Activated T-helper 1 cell treated with anti-CD3 and anti-CD28 coated beads, Interleukin-2, amount 50 U/mL, for 16 hours (primary cell): ENCODE data around the gene PHLDB2.

Experiments
- DNase-seq, 2 donors: peaks; one replicate each; pipeline ENCODE4 v3.0.0-alpha.2; 2020; ENCODE audit warnings: low read depth in 1 of 2, low spot score in 1 of 2

The PHLDB2 gene

DNA sequence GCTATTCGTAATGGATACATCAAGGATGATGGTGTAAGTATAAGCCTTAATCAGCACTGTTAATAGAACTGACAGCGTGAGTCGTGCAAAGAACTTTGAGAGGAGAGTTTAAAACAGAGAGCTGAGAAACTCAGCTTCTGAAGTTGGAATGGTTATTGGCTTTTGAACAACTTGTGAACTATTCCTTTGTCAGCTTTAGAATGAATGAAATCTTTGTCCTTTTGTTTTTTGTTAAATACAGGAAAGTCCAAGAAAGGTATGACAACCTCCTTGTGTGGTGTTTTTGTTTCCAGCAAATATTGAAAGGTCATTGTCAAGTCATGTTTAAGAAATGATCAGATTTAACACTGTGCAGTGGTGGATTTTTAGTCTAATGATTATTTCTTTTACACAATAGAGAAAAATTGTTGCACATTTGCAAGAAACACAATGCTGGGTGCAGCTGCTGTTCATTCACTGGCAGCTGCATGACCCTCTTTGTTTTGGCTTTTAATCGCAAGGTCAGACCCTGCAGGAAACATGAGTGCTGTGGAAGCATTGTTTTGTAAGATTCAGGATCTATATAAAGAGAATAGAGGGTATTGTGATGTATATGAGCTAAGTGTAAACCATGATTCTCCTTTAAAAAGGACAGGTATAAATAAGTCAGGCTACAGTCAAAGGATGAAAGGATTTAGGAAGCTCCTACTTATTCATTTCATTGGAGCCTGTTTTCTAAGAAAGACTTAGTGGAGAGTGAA lies 98.1 kb downstream of the PHLDB2 start:
- no peak for DNase-seq

DNA sequence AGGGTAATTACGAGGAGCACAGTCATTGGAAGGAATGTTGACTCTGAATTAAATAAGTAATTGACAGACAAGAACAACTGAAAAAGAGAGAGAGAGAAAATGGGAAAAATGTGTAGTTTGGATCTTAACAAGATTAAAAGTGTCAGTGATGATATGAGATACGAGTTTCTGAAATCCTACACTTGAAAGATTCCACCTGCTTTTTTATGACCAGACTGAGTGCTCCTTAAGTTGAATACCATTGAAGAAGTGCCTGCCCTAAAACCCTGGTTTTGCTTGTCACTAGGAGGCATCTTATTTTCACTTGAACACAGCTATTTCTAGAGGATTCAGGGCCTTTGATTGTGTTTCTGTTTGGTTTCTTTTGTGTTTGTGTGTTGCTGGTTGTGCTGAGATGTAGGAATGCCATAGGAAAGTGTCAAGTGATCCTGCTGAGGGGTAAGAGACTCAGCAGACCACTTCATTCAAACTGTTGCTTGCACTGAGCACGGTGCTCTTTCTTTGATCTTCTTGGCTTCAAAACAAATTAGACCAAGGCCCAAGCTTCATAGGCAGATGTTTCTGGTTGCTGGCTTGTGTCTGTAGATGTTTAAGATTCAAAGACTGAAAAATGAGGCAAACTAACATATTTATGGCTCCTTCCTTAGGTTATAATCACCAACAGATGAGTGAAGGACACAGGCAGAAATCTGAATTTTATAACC lies 102.5 kb downstream of the PHLDB2 start:
- DNase-seq = no peak

DNA sequence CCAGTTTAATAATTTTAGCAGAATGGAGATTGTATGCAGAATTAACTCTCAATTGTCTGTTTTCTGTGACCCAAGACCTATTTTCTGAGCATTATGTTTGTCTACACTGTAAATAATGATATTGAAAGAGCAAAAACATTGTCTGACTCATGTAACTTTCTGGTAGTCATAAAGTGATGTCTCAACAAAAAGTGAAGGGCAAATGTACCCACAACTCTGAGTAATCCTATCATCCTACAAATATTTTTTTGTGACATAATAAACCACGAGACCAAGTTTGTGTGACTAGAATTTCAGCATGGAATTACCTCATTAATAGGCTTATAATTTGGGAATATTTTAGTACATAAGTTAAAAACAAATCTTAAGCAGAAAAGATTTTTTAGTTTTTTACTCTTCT lies 104.4 kb downstream of the PHLDB2 start:
- DNase-seq = no peak

DNA sequence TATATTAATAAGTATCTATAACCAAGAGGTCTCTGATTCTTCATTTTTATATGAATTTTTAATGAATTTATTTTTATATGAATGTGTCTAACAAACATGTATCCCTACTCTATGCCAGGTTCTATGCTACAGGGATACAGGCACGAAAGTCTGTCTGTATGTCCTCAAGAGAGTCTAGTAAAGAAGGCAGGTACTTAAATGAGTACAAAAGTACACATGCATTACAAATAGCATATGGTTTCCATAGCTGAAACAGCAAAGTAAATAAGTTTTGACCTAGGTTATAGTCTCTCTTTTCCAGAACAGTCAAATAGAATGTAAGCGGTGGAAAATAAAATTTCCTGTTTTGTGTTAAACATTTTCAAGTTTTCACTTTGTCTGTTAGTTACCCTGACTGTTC lies 106.4 kb downstream of the PHLDB2 start:
- no peak for DNase-seq

DNA sequence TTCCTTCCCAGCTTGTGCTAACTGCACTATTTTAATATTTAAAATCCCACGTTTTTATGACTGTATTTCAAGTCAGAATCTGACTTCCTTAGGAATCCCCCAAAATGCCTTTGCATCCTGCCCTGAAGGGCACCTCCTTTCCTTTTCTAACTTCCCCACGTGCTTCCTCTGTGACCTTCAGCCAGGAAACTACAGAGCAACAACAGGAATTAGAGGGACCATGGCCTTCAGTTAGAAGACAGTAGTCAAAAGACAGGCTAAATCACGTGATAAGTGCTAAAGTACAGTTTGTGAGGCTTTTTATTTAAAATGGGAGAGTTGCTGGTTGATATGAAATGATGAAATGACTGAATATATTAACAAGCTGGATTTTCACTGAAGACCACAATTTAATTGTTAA lies 108.0 kb downstream of the PHLDB2 start:
- DNase-seq = no peak

DNA sequence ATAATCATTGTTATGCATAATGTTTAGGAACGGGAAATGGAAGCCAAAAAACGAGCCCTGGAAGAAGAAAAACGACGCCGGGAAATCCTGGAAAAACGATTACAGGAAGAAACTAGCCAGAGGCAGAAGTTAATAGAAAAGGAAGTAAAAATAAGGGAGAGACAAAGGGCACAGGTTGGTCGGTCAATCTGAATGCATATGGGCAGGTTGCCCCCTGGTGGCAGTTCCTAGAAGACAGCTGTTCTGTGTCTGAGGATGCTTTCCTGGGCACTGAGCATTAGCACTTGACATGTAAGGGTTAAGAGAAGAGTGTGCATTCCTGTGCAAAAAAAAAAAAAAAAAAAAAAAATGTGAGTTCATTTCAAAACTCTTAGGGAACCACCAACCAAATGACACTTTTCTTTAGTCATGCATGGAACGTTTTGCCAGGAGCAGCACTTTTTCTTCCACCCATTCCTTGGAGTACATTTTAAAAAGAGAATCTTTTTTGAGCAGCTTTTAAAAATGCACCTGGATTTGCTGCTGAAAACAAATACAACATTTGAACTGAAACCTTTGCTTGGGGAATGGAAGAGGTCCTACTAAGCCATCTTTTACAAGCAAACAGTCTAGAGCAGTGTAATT lies 108.7 kb downstream of the PHLDB2 start:
- peak; percentile 56 to 65 for DNase-seq

DNA sequence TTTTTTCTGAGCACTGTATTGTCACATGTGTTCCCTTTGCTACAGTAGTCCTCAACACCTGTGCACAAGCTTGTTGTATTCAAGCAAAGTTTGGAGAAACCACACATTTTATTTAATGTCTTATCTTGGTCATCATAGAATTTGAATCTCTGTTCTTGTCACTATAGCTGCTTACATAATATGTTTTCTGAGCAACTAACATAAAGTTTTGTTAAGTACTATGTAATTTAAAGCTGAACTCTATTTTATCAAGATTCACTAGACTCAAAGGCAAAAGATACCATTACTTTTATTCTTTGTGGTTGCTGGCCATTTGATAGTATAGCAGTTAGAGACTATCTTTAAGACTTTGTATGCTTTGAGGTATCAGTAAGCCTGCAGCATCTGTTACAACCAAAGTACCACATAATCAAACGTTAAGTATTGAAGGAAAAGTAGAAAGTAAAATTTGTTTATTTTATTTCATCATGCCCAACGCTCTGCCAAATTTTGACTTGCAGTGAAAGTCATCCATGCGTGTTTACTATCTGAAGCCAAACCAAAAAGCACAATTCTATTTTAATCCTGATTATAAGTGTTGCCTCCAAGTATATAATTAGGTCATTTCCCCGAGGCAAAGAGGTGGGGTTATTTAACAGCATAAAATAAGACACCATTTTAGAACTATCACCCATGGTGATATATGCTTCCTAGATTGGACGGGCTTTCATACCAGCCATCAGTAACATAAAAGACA lies 109.4 kb downstream of the PHLDB2 start:
- no peak for DNase-seq

DNA sequence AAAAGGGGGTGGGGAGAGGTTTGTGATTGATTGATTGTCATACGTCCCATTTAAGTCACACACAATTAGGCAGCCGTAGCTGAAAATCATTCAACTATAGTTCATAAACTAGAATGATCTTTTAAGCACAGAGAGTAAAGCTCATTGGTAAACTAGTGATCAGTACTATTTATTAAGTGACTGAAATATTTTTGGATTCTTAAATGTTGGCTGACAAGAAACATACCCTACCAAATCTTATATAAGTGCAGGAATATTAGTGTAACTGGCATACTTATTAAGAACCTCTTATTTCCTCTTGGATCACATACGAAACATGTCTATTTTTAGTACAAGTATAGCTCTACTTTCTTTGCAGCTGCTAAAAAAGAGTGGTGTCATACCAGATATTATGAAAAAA lies 111.3 kb downstream of the PHLDB2 start:
- DNase-seq = no peak

DNA sequence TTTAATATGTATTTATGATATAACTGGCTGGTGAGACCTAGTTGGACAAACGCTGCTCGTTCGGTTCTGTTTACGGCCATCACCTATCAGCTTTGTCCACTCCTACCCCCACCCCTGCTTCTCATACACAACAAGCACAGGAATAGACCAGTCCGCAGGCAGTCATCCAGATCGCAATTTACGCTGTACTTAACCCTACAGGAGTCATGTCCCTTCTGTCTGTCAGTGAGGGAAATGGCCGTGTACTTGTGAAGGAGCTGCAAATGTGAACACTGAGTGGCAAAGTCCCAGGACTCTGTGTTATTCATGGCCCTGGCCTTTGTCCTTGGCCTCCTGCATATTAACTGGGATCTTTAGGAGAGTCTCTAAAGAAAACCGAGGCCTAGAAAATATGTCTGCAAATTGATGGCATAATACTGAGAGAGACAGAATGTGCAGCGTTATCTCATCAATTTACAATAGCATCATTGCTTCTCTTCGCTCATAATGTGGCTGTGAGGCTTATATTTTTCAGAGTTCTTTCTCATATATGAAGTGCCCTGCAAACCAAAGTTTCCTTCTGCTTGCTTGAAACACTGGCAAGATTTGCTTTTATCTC lies 112.6 kb downstream of the PHLDB2 start:
- no peak for DNase-seq

DNA sequence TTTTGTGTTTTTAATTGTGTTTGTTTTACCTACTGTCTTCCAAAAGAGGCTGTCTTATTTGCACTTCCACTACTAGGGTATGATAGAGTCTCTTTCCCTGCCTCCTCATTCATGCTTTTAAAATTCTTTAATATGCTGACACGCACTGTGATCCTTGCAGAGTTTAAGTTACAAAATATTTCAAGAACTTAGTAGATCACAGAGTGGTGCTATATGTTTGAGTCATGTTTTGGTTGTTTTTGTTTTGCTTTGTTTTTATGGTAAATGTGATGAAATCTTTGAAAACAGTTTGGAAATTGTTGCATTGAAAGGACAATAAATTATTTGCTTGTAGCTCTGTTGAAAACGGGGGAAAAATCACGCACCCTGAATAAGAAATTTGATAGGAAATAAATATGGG lies 113.8 kb downstream of the PHLDB2 start:
- DNase-seq = no peak

DNA sequence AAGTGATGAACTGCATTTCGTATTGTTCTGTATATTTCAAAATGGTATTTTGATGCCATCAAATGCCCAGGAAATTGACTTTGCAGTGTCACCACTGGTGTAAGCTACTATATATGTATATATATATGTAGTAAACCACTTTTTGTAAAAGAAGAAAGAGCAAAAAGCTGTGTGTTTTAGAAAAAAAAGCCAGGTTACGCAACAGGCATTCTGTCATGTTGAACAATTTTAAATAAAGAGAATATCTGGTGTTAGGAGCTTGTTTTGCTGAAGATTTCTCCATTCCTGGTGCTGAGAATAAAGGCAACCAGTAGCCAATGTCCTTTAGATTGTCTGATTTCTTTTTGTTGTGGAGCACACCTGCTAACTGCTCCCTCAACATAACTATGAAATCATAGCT lies 116.1 kb downstream of the PHLDB2 start:
- DNase-seq = no peak

DNA sequence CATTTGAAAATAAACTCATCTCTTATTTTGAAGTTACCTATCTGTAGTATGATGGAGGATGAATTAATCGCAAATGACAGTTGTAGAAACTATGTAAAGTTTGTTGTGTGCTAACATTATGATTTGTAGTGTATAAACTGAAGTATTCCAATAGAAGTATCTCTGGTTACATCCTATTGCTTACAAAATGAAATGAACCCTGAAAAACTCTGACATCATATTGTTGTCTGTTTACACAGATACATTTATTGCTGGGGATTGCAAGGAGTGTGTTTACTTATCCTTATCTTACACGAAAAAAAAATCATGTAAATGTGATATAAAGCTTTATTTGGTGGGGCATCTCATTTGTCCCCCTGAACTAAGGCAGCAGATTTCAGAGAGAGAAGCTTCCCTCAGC lies 117.2 kb downstream of the PHLDB2 start:
- DNase-seq = no peak

DNA sequence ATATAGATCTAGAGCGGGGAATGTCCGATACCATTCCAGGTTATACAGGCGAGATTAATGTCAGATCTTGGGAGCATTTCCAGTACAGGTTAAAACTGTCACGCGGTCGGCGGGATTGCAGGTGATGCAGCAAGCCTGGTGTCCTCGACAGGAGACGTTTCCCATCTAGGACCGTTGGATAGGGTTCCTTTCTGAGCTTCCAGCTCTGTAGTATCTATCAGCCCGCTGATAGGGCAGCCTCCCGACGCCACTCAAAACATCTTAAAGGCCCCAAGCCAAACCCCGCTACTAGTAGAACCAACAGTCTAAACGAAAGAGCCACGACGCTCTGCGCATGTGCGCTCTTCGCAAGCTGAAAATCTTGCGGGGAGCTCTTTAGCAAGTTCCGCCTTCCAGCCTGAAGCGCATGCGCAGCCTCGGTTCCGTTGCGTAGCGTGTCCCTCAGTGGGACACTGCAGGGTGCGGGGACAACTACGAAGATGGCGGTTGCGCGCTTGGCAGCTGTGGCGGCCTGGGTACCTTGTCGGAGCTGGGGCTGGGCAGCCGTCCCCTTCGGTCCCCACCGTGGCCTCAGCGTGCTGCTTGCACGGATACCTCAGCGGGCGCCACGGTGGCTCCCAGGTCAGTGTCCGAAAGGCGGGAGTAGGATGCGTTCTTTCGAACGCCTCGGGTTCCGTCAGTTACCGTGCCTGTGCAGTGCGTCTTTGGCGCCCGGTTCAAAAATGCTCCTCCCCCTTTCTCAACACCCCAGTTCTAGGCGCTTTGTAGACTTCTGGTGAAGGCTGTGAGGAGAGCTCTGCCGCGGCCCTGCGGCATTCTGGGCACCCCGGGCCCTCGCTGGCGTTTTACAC lies 119.7 kb downstream of the PHLDB2 start, which contains the start of gene ABHD10:
Gene ABHD10 (plus strand): TSS at position 444 of the 851 bp plus-strand sequence. CDS start 36 bp downstream, at position 480.
- DNase-seq = peak; percentile 91 to 92

DNA sequence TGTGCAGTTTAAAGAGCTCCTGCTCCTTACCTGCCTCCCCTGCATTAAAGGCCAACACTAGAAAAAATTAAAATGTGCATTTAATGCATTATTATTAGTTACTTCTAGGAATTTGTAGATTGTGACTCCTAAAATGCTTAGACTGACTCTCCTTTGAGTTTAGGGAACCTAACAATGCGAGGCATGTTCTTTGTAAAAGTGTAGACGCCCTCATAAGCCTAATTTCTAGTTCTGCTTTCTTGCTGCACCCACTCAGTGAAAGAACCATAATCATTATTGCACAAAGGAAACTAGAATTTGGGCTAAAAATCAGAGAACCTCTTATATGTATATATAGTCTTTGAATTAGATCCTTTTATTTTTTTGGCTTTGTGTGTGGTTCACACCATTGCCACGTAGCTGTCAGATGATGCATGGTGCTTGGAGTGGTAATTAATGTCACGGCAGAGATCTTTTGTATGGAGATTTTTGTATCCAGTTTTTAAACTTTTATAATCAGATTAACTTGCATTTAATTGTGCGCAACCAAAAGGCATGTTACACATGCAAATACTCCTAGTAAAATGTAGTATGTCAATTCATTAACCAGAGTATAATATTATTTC lies 120.5 kb downstream of the PHLDB2 start:
- no peak for DNase-seq

DNA sequence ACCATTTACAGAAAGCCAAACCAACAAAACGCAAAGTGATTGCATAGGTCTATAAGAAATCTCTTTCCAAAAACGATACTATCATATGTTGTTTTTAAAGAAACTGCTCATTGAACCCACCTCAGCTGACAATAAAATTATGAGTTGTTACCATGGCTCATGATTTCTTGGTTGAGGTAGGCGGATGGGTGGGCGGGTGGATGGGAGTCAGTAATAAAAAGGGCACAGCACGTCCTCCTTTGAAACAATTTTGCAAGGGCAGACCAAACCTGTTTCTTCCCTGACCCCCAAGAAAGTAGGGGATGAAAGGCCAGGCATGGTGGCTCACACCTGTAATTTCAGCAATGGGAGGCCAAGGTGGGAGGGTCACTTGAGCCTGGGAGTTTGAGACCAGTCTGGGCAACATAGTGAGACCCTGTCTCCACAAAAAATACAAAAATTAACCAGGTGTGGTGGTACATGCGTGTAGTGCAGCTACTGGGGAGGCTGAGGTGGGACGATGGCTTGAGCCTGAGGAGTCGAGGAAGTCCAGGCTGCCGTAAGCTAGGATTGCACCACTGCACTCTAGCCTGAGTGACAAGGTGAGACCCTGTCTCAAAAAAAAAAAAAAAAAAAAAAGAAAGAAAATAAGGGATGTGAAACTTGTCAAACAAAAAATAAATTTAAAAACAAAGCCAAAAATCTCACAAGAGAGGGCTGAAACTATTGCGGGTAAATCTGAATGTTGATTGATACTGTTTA lies 121.8 kb downstream of the PHLDB2 start:
- peak in 1 of 2 donors; percentile 27 for DNase-seq

DNA sequence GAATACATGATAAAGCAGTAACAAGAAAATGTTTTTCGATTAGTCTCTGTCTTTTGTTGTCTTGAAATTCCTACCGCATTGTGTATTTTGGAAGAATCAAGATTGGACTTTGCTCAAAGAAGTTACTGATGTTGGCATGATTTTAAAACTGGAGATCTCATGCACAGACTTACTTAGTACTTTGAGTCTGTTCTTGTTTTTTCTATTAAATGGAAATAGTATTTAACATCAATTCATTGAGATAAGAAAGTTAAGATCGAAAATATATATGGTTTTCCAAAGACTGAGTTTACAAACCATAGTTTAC lies 122.3 kb downstream of the PHLDB2 start:
- DNase-seq = no peak

DNA sequence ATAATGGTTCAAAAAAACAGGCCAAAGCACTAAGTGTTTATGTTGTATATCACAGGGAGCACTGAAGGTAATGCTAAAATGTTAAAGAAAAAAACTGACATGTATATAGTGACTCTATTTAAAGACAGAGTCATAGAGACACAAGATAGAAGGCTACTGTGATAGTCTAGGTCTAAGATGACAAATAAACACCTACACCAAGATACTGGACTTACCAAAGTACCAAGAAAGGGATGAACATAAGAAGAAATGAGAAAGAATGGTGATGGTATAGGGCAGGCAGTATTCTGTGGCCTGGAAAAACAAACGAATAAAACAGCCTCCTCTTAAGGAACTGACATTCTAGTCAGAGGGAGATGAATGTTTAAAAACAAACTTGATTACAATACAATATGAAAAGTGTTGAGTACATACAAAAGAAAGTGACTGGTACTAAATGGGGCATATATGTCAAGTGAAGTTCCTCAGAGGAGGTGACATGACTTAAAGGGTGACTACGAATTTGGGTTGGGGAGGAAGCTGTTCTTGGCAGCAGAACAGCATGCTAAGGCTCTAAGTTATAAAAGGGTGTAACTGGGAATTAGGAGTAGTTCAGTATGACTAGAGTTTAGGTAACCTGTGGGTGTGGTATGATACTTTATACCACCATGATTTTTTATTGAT lies 125.7 kb downstream of the PHLDB2 start:
- no peak for DNase-seq

DNA sequence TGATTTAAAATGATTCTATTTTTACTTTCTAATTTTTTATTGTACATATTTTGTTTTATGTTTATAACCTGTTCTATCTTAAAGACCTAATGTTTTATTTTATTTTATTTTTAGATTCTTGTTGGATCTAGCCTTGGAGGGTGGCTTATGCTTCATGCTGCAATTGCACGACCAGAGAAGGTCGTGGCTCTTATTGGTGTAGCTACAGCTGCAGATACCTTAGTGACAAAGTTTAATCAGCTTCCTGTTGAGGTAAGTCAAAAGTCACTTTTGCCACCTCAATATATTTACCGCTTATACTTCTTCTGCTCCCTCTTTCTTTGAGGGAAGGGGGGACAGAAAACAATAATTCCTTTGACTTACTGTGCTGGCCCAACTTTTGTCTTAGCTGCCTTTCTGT lies 127.7 kb downstream of the PHLDB2 start:
- DNase-seq = no peak
